K562 (cell line): Measurements from ENCODE around the gene ATP5PB. TPM values are rescaled to one million over a fixed set of nuclear protein-coding genes. Genes with fewer than 3 reads are reported as not detected.

Experiments used
- ATAC-seq: fragments of 200-7000 bp; cut with Tn5 transposase; 3 replicates; pipeline ENCODE4 v1.9.1; 2020; ENCODE audit warnings: moderate library complexity
- BruUV-seq: library from RNA; stranded (reverse); fragments of 400-500 nt; replicated peaks from 2 replicates; lab custom pipeline; 2021; lab: Mats Ljungman, UMichigan
- CTCF ChIA-PET: fragments of 300-600 bp; formaldehyde crosslinking; extraction: SDS; loops from one replicate; lab custom pipeline; 2021; ENCODE audit warnings: low intra/inter-chr PET ratio; lab: Yijun Ruan, JAX
- POLR2A ChIA-PET: fragments of 300-600, 350-650 bp; sonication (Branson Sonifier 250); formaldehyde crosslinking; extraction: SDS; loops from one replicate; lab custom pipeline; 2021; ENCODE audit warnings: antibody characterized with exemption, inconsistent platforms; lab: Yijun Ruan, JAX
- DNase-seq, 4 experiments: peaks; one replicate each; pipeline versions ENCODE4 v3.0.0 to v3.0.0-alpha.2; 2011 to 2018; ENCODE audit warnings: low spot score in 3 of 4, mixed read lengths in 3 of 4; ENCODE audit errors: extremely low read depth in 1 of 4
- FAIRE-seq: peaks from 2 replicates; lab custom pipeline; 2011; peaks lifted over from hg19 to GRCh38; lab: Jason Lieb, UNC
- H2AFZ ChIP-seq: 2 replicates; pipeline ENCODE4 v1.6.0; 2011; ENCODE audit warnings: low read depth, low read length, control low read depth, inconsistent platforms
- H3K27ac ChIP-seq: fragments of 200-600 bp; 3 replicates; pipeline ENCODE4 v1.8.0; 2011; ENCODE audit warnings: low read depth, mild to moderate bottlenecking, control low read depth, inconsistent platforms, low read length, moderate library complexity, mixed read lengths; ENCODE audit errors: extremely low read depth
- H3K27me3 ChIP-seq, 2 experiments: fragments of 300-600 bp in 1 of 2; 2 replicates in 1 of 2; 3 replicates in 1 of 2; pipeline versions ENCODE4 v1.6.0 to v1.8.0; 2011; ENCODE audit warnings: inconsistent platforms in 2 of 2, low read length in 2 of 2, mild to moderate bottlenecking in 1 of 2, mixed read lengths in 1 of 2, moderate library complexity in 1 of 2; ENCODE audit not compliant: control insufficient read depth in 2 of 2, insufficient read depth in 2 of 2
- H3K36me3 ChIP-seq: fragments of 300-600 bp; 3 replicates; pipeline ENCODE4 v1.8.0; 2011; ENCODE audit warnings: mild to moderate bottlenecking, low read length, inconsistent platforms; ENCODE audit not compliant: control insufficient read depth, insufficient read depth
- H3K4me1 ChIP-seq, 2 experiments: fragments of 200-600 bp in 1 of 2; replicated peaks in 1 of 2; 2 replicates in 1 of 2; 3 replicates in 1 of 2; pipeline versions ENCODE4 v1.5.1 to v1.8.0; 2011; ENCODE audit warnings: inconsistent platforms in 2 of 2, low read length in 2 of 2, mild to moderate bottlenecking in 1 of 2, mixed read lengths in 1 of 2, moderate library complexity in 1 of 2; ENCODE audit not compliant: control insufficient read depth in 2 of 2, insufficient read depth in 2 of 2
- H3K4me2 ChIP-seq: 2 replicates; pipeline ENCODE4 v1.6.1; 2011; ENCODE audit warnings: low read length, control low read depth, inconsistent platforms, mixed read lengths; ENCODE audit not compliant: insufficient read depth
- H3K4me3 ChIP-seq: fragments of 200-600 bp; sonication (generic), shearing (Covaris generic); 2 replicates; pipeline ENCODE4 v1.5.1; 2016; ENCODE audit warnings: control low read depth, inconsistent platforms
- H3K79me2 ChIP-seq: fragments of 200-600 bp; 3 replicates; pipeline ENCODE4 v1.8.0; 2011; ENCODE audit warnings: low read length, inconsistent platforms; ENCODE audit not compliant: control insufficient read depth, insufficient read depth
- H3K9ac ChIP-seq, 2 experiments: 2 replicates each; pipeline versions ENCODE4 v1.6.0 to v1.6.1; 2011; ENCODE audit warnings: low read depth in 2 of 2, low read length in 2 of 2, control low read depth in 1 of 2, inconsistent platforms in 1 of 2, mild to moderate bottlenecking in 1 of 2, mixed read lengths in 1 of 2; ENCODE audit not compliant: insufficient read depth in 1 of 2
- H3K9me1 ChIP-seq: one replicate; pipeline ENCODE4 v1.6.0; 2011; ENCODE audit warnings: inconsistent platforms, mild to moderate bottlenecking, low read length, moderate library complexity; ENCODE audit not compliant: control insufficient read depth, insufficient read depth
- H3K9me3 ChIP-seq: replicated peaks from 2 replicates; pipeline ENCODE4 v1.5.1; 2011; ENCODE audit warnings: low read depth, low read length, inconsistent platforms; ENCODE audit not compliant: control insufficient read depth, insufficient read depth
- H4K20me1 ChIP-seq: replicated peaks from 2 replicates; pipeline ENCODE4 v1.6.1; 2011; ENCODE audit warnings: low read length, inconsistent platforms, mixed read lengths; ENCODE audit not compliant: control insufficient read depth, insufficient read depth
- CHD2 ChIP-seq: IDR thresholded peaks from 2 replicates; pipeline ENCODE4 v1.6.1; 2011; ENCODE audit warnings: low read depth, low read length
- RBM25 ChIP-seq: fragments of 200-400 bp; formaldehyde crosslinking; IDR thresholded peaks from 2 replicates; pipeline ENCODE4 v1.6.1; 2018; ENCODE audit warnings: low read length, low read depth, moderate library complexity; ENCODE audit not compliant: severe bottlenecking
- YBX1 ChIP-seq: fragments of 450-650 bp; IDR thresholded peaks from 2 replicates; pipeline ENCODE4 v1.7.1; 2016; ENCODE audit warnings: mild to moderate bottlenecking
- ZBTB33 ChIP-seq: sonication (generic); formaldehyde crosslinking; IDR thresholded peaks from 2 replicates; pipeline ENCODE4 v1.8.1; 2023; ENCODE audit warnings: mild to moderate bottlenecking, missing genetic modification reagents
- ZNF707 ChIP-seq: fragments of 250-450 bp; sonication (Bioruptor Pico); conservative IDR thresholded peaks from 2 replicates; pipeline ENCODE4 v1.8.0; 2022; ENCODE audit warnings: inconsistent platforms, mild to moderate bottlenecking, moderate library complexity
- ZSCAN29 ChIP-seq: fragments of 450-650 bp; IDR thresholded peaks from 2 replicates; pipeline ENCODE4 v1.6.1; 2017
- WGBS: fragments of 100-300 bp; shearing (Covaris generic); methylation state at CpG from one replicate; pipeline ENCODE4 v1.1.6; 2016; ENCODE audit warnings: low coverage, mixed read lengths; ENCODE audit not compliant: insufficient coverage; ENCODE audit errors: missing lambda C conversion rate; 5-methylcytosine and 5-hydroxymethylcytosine counted together
- in situ Hi-C: fragments of 300-500 bp; cut with MboI; formaldehyde crosslinking; loops from 4 replicates; pipeline ENCODE4 v1.15.0; 2018; ENCODE audit warnings: inconsistent platforms, mixed read lengths
- intact Hi-C: fragments of 100-400 bp; cut with micrococcal nuclease; formaldehyde crosslinking; loops from 2 replicates; pipeline ENCODE4 v1.14.2; 2022
- polyA plus RNA-seq, 8 experiments: library from polyadenylated mRNA; depleted of rRNA in 4 of 8; stranded (reverse) in 5 of 8; unstranded in 3 of 8; fragments of >200 nt; fragmentation: Nextera tagmentation in 2 of 8; fragmentation: Illumina TruSeq in 1 of 8; extraction: Ambion mirVana in 2 of 8; extraction: Trizol in 1 of 8; gene quantifications; 2 replicates each; pipeline versions ENCODE4 v1.2.1 to v1.2.3, GENCODE V29; 2011 to 2014; ENCODE audit warnings: inconsistent platforms in 1 of 8, missing spikeins in 1 of 8
- total RNA-seq, 7 experiments: library from RNA; depleted of rRNA in 6 of 7; stranded (reverse); fragments of >200 nt in 6 of 7; fragmentation: Illumina TruSeq in 2 of 7; extraction: Trizol in 2 of 7; gene quantifications; 2 replicates each; pipeline versions ENCODE4 v1.2.1 to v1.2.3, GENCODE V29; 2011 to 2021; ENCODE audit warnings: low replicate concordance in 1 of 7

The ATP5PB gene
- total and polyA plus RNA-seq, 9 of the 15 experiments (the other 6 are each of a cell fraction or from before 2014, with no cell fraction given): 651 to 2,735 (median 1,061) TPM

GRCh38 chr1:111420377-111420776 is 28.9 kb upstream of the ATP5PB start:
- CTCF ChIA-PET: no interaction called here
- 0% methylated on average over 5 of the region's 5 CpGs for WGBS
- in situ Hi-C loops: no loop called here

More at GRCh38 chr1:111420377-111420776, 28.9 kb upstream of the ATP5PB start:
- DNase-seq (no peak), FAIRE-seq (no peak), ATAC-seq (no peak)
- no peaks in the 10 kb centered on the region for H3K79me2 ChIP-seq
- H3K4me2 ChIP-seq: no peak overlapping the region
- BruUV-seq: no TSS peak
- H3K4me1 ChIP-seq: no peaks in the 10 kb centered on the region
- H3K9me3 ChIP-seq: no peaks in the 10 kb centered on the region
- POLR2A ChIA-PET: interaction anchor here (0.7 kb wide), 1 partner anchor 240 kb away, joined by 3 read pairs; no protein-coding TSS in a partner anchor
- no peaks in the 10 kb centered on the region for H4K20me1 ChIP-seq
- no peak overlapping the region for H2AFZ ChIP-seq
- peaks cover 20 to 40% of the 10 kb centered on the region in 2 experiments for H3K27me3 ChIP-seq
- intact Hi-C loops: no loop called here
- no peaks in the 10 kb centered on the region for H3K9me1 ChIP-seq
- H3K27ac ChIP-seq: no peak overlapping the region
- H3K36me3 ChIP-seq: no peaks in the 10 kb centered on the region
- no peak overlapping the region for H3K4me3 ChIP-seq
- TF ChIP-seq ZBTB33 (CRISPR knock-in tag) (no peak), CHD2 (no peak), YBX1 (no peak), ZNF707 (CRISPR knock-in tag) (no peak), ZSCAN29 (no peak), RBM25 (no peak)
- no peak overlapping the region for H3K9ac ChIP-seq
